T47D (cell line): ENCODE results near the gene BSN.
"Not testable (repeated sequence)": the region's sequence is repeated elsewhere in the genome, so short reads cannot be mapped to it uniquely, and the experiment has no call there.

Experiments used
- DNase-seq, 2 experiments: peaks; one replicate each; pipeline versions ENCODE4 v3.0.0 to v3.0.0-alpha.2; 2011 to 2012; ENCODE audit warnings: low read depth in 1 of 2, low spot score in 1 of 2
- JUND ChIP-seq: IDR thresholded peaks from 2 replicates; pipeline ENCODE4 v1.6.1; 2012; ENCODE audit warnings: low read depth
- in situ Hi-C: cut with HindIII; loops from 2 replicates; pipeline ENCODE4 v1.10.0; 2016; ENCODE audit warnings: low sequenced_read_pairs, low pct_unique_long_range_greater_than_20kb

BSN gene

DNA sequence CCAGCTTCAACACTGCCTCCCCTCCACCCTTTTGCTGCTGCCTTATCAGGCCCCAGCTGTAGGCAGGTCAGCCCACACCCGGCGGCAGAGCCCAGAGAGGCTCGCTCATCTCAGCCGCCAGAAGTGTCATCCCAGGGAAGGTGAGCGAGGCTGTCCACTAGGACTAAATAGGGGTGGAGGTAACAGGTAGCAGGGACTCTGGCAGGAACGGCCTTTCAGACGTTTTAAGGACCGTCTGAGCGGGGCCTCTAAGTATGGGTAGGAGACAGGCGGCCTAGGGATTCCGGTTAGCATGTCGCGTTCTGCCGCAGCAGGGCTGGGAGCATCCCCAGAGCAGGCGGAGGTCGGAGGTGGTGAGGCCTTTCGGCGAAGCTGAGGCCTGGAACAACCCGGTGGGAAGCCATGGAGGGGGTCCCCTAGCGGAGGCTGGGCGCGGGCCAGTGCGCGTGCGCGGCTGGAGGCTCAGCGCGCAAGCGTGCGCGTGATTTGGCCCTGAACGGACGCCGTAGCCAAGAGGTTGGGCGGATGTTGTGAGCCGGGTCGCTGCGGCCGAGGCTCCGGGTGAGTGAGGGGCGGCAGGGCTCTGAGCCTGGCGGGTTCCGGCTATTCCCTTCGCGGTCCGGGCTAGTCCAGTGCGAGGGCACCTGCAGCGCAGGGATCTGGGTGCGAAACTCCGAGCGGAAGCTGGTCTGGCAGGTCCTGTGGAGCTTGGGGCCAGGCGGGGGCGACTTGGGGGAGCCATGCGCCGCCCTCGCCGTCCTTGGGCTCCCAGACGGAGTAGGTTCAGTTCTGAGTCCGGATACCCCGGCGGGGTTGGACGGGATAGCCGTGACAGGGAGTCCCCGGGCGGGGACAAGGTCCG lies 135.0 kb downstream of the BSN start, which contains the start of the genes MST1 and RNF123:
Gene MST1 (minus strand): TSS at position 429 of the 862 bp plus-strand sequence. CDS start 783 bp downstream, outside the sequence.
Gene RNF123 (plus strand): TSS at position 512 of the 862 bp plus-strand sequence. CDS start 1,609 bp downstream, outside the sequence.
- TF ChIP-seq JUND: no peak
- DNase-seq: peak; percentile 78 to 85
- in situ Hi-C loops: no loop called here

DNA sequence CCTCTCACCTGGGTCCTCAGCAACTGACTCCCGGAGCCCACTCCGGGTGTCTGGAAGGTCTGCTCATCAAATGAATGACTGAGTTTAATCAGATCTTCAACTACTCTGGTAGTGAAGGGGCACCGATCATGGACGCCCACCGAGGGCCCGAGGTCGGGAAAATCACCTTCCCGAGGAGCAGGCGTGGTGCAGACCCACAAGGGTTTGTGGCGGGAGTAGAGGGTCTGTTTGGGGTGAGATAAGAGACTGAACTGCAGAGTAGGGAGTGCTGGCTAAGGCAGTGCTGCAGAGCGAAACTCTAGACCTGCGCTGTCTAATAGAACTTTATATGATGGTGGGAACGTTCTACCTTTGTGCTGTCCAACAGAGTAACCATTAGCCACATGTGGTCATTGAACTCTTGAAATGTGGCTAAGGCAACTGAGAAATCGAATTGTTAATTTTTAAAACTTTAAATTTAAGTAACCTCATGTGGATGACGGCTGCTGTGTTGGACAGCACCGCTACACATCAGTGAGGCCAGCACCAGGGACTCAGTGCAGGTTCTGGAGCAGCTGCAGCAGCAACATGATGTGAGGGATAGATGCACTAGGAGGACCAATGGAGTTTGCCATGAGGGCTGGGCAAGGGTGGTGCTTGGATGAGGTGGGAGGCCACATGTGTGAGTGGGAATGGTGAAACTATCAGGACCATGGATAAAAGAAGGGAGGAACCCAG lies 135.8 kb downstream of the BSN start:
- DNase-seq, in situ Hi-C loops: not testable (repeated sequence)

DNA sequence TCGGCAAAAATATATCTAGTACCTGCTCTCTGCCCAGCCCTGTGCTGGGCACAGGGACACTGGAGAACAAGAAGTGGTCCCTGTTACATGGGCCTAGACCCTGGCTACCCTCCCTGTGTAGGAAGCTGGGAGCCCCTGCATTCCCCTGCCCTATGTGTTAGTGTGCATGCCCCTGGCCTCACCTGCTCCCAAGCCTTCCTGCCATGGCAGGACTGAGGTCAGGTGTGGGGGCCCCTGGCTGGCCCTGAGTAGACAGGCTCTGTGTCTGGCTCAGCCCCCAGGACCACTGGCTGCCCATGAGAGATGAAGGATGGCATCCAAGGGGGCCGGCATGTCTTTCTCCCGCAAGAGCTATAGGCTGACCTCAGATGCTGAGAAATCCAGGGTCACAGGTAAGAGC lies 136.6 kb downstream of the BSN start:
- in situ Hi-C loops, DNase-seq: not testable (repeated sequence)

DNA sequence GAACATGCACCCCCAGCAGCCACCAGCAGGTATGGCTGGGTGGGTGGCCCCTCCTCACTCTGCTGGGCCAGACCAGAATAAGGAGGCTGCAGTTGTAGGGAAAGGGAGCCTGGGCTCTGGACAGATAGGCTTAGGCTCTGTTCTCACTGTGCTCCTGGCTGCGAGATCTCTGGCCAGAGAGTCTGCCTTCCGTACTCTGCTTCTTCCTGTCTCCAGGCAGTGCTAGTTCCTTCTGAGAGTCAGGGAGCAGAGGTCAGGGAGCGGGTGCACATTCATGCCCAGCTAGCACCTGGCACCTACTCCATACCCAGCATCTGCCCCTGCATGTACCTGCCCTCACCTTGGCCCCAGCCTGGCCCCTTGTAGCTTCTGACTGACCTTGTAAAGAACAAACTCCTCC lies 137.2 kb downstream of the BSN start:
- DNase-seq, in situ Hi-C loops: not testable (repeated sequence)

DNA sequence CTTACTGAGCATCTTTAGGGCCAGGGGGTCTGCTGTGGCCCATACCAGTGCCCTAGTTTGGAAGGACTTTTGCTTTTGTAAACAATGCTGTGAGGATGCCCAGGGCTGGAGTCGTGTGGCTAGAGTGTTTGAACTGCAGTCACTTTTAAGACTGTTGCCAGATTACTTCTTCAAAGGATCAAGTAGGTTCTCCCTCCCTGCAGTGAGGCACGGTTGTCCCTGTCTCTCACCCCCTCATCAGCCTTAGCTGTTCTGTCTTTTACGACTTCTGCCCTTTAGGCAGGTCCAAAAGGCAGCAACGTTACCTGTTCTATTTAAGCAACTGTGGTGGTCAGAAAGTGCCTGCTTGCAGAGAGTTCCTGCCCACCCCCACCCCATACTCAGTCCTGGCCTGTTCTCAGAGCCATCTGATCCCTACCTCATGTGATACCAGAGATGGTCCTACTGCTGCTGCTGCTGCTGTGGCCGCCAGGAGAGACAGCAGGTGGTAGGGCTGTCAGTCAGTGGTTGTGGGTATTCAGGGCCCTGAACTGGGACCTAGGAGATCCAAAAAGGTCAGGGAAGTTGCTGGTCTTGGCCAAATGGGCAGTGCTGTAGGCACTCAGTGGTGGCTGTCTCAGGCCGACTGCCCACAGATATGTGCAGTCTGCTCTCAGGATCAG lies 140.3 kb downstream of the BSN start:
- in situ Hi-C loops, DNase-seq: not testable (repeated sequence)

DNA sequence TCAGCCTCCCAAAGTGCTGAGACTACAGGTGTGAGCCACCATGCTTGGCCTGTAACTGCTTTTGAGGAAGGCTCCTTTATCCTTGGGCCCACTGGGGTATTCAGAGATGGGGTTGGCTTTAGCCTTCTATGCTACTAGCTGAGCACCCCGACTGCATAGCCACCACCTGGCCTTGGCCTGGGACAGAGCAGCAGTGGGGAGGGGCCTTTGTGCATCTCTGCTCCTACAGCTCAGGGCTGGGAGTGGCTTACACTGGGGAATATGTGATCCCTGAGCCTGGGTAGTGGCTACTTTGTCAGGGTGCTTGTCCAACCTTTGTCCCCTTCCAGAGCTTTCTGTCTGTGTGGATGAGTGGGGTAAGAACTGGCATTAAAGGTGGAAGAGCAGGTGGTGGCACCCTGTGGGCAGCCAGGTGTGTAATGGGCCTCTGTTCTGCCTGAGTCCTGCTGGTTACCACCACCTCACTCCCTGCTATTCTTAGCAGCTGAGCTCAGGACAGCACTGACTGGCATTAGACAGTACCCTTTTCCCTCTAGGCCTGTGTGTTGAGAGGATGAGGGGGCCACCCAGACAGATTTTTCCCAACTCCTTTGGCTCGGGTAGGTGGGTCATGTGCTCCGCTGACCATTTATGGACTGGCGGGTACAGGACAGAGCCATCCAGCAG lies 141.2 kb downstream of the BSN start:
- in situ Hi-C loops, DNase-seq: not testable (repeated sequence)

DNA sequence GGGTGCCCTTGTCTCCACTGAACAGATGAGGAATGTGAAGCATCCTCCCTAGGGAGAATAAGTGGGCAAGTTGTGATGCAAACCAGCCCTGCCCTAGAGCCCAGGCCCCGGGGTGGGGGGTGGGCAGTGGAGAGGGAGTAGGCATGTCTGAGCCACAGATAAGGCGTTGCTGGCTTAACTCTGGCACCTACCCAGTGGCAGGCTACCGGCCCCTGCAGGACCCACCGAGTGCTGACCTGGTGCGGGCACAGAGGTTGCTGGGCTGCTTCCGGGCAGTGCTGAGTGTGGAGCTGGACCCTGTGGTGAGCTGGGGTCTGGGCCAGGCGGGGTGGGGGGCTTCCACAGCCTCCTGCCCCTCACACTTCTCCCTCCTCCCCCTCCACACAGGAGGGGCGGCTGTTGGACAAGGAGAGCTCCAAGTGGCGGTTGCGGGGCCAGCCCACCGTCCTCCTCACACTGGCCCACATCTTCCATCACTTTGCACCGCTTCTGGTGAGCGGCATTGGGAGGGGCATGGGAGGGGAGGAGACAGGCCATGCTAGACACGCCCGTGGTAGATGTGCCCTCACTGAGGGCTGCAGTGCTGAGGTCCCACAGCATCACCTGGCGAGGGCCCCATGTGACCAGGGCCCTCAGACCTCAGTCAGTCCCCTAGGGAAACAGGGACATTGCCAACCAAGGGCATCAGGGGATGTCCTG lies 145.2 kb downstream of the BSN start:
- TF ChIP-seq JUND: no peak
- in situ Hi-C loops: no loop called here
- DNase-seq: no peak

DNA sequence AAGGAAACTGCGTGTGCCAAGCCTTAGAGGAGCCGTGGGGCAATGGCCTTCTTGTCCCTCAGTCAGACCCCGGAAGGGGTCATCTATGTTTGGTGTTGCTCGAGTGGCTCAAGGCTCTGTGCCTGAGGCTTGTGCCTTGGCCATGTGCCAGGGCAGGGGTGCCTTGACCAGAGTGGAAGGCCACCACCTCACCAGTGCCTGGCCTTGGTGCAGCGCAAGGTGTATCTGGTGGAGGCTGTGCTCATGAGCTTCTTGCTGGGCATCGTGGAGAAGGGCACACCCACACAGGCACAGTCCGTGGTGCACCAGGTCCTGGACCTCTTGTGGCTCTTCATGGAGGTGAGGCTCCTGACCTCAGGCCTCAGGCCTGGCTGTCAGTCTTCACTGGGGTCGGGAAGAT lies 145.7 kb downstream of the BSN start:
- TF ChIP-seq JUND: no peak
- in situ Hi-C loops: no loop called here
- no peak for DNase-seq

DNA sequence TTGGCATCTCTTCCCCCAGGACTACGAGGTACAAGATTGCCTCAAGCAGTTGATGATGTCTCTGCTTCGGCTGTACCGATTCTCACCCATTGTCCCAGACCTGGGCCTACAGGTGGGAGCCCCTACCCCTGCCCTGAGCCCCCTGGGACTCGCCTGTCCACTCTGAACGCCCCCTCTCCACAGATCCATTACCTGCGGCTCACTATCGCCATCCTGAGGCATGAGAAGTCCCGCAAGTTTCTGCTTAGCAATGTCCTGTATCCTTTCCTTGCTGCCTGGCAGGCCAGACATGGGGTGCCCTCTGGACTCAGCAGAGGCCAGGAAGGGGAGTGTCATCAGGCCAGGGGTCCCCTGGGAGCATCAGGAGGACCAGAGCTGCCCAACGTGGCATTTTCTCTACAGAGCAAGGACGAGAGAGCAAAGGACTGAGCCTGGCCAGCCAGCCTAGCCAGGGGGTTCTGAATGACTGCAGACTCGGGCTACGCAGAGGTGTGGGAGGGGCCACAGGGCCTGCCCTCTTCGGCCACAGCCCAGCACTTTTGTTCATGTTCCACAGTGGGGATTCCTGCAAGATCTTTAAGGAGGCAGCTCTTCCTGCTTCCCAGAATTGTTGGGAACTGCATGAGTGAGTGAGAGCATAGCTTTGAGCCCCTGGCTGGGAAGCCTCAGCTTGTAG lies 146.3 kb downstream of the BSN start:
- in situ Hi-C loops: no loop called here
- TF ChIP-seq JUND: no peak
- DNase-seq: no peak

DNA sequence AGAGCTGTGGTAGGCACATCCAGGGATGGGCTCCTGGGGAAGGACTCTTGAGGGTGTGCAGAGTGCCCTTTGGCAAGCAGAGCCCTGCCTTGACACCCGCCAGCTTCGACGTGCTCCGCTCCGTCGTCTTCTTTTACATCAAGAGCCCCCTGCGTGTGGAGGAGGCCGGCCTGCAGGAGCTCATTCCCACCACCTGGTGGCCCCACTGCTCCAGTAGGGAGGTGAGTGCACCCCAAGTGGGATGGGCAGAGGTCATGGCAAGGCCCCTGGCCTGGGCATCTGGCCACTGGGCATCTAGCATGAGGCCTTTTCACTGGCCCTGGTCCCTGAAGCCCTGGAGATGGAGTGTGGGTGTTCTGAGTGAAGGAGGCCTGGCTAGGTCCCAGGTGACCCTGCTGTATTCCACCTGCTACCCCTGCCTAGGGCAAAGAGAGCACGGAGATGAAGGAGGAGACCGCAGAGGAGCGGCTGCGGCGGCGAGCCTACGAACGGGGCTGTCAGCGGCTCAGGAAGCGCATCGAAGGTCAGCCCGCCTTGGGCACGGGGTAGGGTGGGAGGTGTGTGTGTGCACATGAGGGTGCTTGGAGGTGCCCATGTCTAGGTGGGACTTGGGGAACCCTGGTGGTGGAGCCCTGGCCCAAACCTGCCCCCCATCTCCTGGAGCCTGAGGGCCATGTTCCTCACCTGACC lies 147.3 kb downstream of the BSN start:
- peak in 1 of 2 experiments; percentile 15 for DNase-seq
- in situ Hi-C loops: no loop called here

DNA sequence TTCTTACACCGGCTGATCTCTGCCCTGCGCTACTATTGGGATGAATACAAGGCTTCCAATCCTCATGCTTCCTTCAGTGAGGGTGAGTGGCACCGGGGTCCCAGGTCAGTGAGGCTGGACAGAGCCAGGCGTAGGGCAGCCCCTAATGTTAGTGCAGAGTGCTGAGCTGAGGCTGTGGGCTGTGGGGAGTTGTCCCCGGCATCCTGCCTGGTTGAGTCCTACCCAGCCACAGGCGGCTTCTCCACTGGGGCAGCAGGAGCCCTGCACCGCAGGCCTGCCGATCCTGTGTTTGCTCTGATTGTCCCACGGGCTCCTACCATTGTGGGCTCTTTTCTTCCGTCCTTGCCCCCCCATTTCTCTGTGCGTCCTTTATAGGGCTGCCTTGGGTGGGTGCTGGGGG lies 148.4 kb downstream of the BSN start:
- DNase-seq: no peak
- in situ Hi-C loops: no loop called here
- no peak for TF ChIP-seq JUND

More for the DNA sequence above, 147.3 kb downstream of the BSN start:
- TF ChIP-seq JUND: no peak
